ENCODE results near the gene CITED2. TPM values are rescaled to one million over a fixed set of nuclear protein-coding genes. Genes with fewer than 3 reads are reported as not detected.
"Not testable (repeated sequence)": the region's sequence is repeated elsewhere in the genome, so short reads cannot be mapped to it uniquely, and the experiment has no call there.

The CITED2 gene
- total RNA-seq: 32.4 TPM
- 70.8 TPM for polyA plus RNA-seq

- H3K4me3 ChIP-seq (ENCODE audit: low read depth, low read length): peak within 1 kb of the TSS; percentile 84
- H3K36me3 ChIP-seq (ENCODE audit: insufficient read depth): no peaks in the 10 kb centered on the region
- peak within 1 kb of the TSS; percentile 91 for H3K27ac ChIP-seq (ENCODE audit: low read depth)
- peak; percentile 93 for DNase-seq (ENCODE audit: extremely low spot score)
- H3K4me1 ChIP-seq (ENCODE audit: insufficient read depth): no peaks in the 10 kb centered on the region
- under 1% methylated on average over 82 of the region's 82 CpGs for WGBS
Observed at GRCh38 chr6:139374357-139375225, at the start of gene CITED2. TSS of gene CITED2 (minus strand) at chr6:139374648. CDS start at chr6:139373944, 704 bp downstream.

- Histone ChIP-seq H3K27ac (ENCODE audit: low read depth) (no peak overlapping the region), H3K4me3 (ENCODE audit: low read depth, low read length) (no peak overlapping the region), H3K36me3 (ENCODE audit: insufficient read depth) (no peaks in the 10 kb centered on the region), H3K4me1 (ENCODE audit: insufficient read depth) (no peaks in the 10 kb centered on the region)
- DNase-seq (ENCODE audit: extremely low spot score): no peak
- 90% methylated on average over 6 of the region's 6 CpGs for WGBS
Observed at GRCh38 chr6:139423037-139423703, 48.7 kb upstream of the CITED2 start.

GRCh38 chr6:139422105-139423036 lies 47.9 kb upstream of the CITED2 start:
- no peak overlapping the region for H3K4me3 ChIP-seq (ENCODE audit: low read depth, low read length)
- H3K27ac ChIP-seq (ENCODE audit: low read depth): no peak overlapping the region
- H3K4me1 ChIP-seq (ENCODE audit: insufficient read depth): no peaks in the 10 kb centered on the region
- H3K36me3 ChIP-seq (ENCODE audit: insufficient read depth): no peaks in the 10 kb centered on the region
- 84% methylated on average over 9 of the region's 9 CpGs for WGBS
- DNase-seq (ENCODE audit: extremely low spot score): no peak

- no peak overlapping the region for H3K27ac ChIP-seq (ENCODE audit: low read depth)
- no peaks in the 10 kb centered on the region for H3K36me3 ChIP-seq (ENCODE audit: insufficient read depth)
- 79% methylated on average over 5 of the region's 5 CpGs for WGBS
- H3K4me1 ChIP-seq (ENCODE audit: insufficient read depth): no peaks in the 10 kb centered on the region
- no peak overlapping the region for H3K4me3 ChIP-seq (ENCODE audit: low read depth, low read length)
- DNase-seq (ENCODE audit: extremely low spot score): no peak
Observed at GRCh38 chr6:139418481-139419132, 44.2 kb upstream of the CITED2 start.

GRCh38 chr6:139416146-139416545 lies 41.7 kb upstream of the CITED2 start:
- WGBS: 55% methylated on average over 2 of the region's 2 CpGs
- no peak for DNase-seq (ENCODE audit: extremely low spot score)
- Histone ChIP-seq H3K27ac (ENCODE audit: low read depth) (no peak overlapping the region), H3K4me3 (ENCODE audit: low read depth, low read length) (no peak overlapping the region), H3K36me3 (ENCODE audit: insufficient read depth) (no peaks in the 10 kb centered on the region), H3K4me1 (ENCODE audit: insufficient read depth) (no peaks in the 10 kb centered on the region)

GRCh38 chr6:139415365-139415764 lies 40.9 kb upstream of the CITED2 start:
- H3K4me3 ChIP-seq (ENCODE audit: low read depth, low read length): no peak overlapping the region
- DNase-seq (ENCODE audit: extremely low spot score): no peak
- no peaks in the 10 kb centered on the region for H3K36me3 ChIP-seq (ENCODE audit: insufficient read depth)
- H3K27ac ChIP-seq (ENCODE audit: low read depth): no peak overlapping the region
- H3K4me1 ChIP-seq (ENCODE audit: insufficient read depth): no peaks in the 10 kb centered on the region
- 88% methylated on average over 3 of the region's 3 CpGs for WGBS

GRCh38 chr6:139412103-139412502 lies 37.7 kb upstream of the CITED2 start:
- not testable (repeated sequence) for H3K4me1 ChIP-seq (ENCODE audit: insufficient read depth); H3K36me3 ChIP-seq (ENCODE audit: insufficient read depth); H3K27ac ChIP-seq (ENCODE audit: low read depth); DNase-seq (ENCODE audit: extremely low spot score); H3K4me3 ChIP-seq (ENCODE audit: low read depth, low read length)
- 98% methylated on average over 1 of the region's 1 CpG for WGBS

GRCh38 chr6:139409026-139409425 lies 34.6 kb upstream of the CITED2 start:
- no peak overlapping the region for H3K27ac ChIP-seq (ENCODE audit: low read depth)
- WGBS: 66% methylated on average over 4 of the region's 4 CpGs
- DNase-seq (ENCODE audit: extremely low spot score): no peak
- no peaks in the 10 kb centered on the region for H3K4me1 ChIP-seq (ENCODE audit: insufficient read depth)
- no peak overlapping the region for H3K4me3 ChIP-seq (ENCODE audit: low read depth, low read length)
- no peaks in the 10 kb centered on the region for H3K36me3 ChIP-seq (ENCODE audit: insufficient read depth)

- 61% methylated on average over 4 of the region's 4 CpGs for WGBS
- H3K4me1 ChIP-seq (ENCODE audit: insufficient read depth): no peaks in the 10 kb centered on the region
- no peaks in the 10 kb centered on the region for H3K36me3 ChIP-seq (ENCODE audit: insufficient read depth)
- no peak overlapping the region for H3K27ac ChIP-seq (ENCODE audit: low read depth)
- no peak overlapping the region for H3K4me3 ChIP-seq (ENCODE audit: low read depth, low read length)
- DNase-seq (ENCODE audit: extremely low spot score): no peak
Observed at GRCh38 chr6:139407718-139408222, 33.3 kb upstream of the CITED2 start.

- 87% methylated on average over 4 of the region's 4 CpGs for WGBS
Observed at GRCh38 chr6:139406577-139407343, 32.3 kb upstream of the CITED2 start.

GRCh38 chr6:139402876-139403386 lies 28.5 kb upstream of the CITED2 start:
- no peak for DNase-seq (ENCODE audit: extremely low spot score)
- no peaks in the 10 kb centered on the region for H3K4me1 ChIP-seq (ENCODE audit: insufficient read depth)
- no peak overlapping the region for H3K4me3 ChIP-seq (ENCODE audit: low read depth, low read length)

More at GRCh38 chr6:139406577-139407343, 32.3 kb upstream of the CITED2 start:
- H3K27ac ChIP-seq (ENCODE audit: low read depth): no peak overlapping the region
- no peaks in the 10 kb centered on the region for H3K4me1 ChIP-seq (ENCODE audit: insufficient read depth)
- no peak overlapping the region for H3K4me3 ChIP-seq (ENCODE audit: low read depth, low read length)
- no peak for DNase-seq (ENCODE audit: extremely low spot score)
- H3K36me3 ChIP-seq (ENCODE audit: insufficient read depth): no peaks in the 10 kb centered on the region

GRCh38 chr6:139398658-139399057 lies 24.2 kb upstream of the CITED2 start:
- Histone ChIP-seq H3K36me3 (ENCODE audit: insufficient read depth) (no peaks in the 10 kb centered on the region), H3K4me3 (ENCODE audit: low read depth, low read length) (no peak overlapping the region), H3K4me1 (ENCODE audit: insufficient read depth) (no peaks in the 10 kb centered on the region), H3K27ac (ENCODE audit: low read depth) (no peak overlapping the region)
- 44% methylated on average over 1 of the region's 1 CpG for WGBS
- no peak for DNase-seq (ENCODE audit: extremely low spot score)

More at GRCh38 chr6:139402876-139403386, 28.5 kb upstream of the CITED2 start:
- Histone ChIP-seq H3K27ac (ENCODE audit: low read depth) (no peak overlapping the region), H3K36me3 (ENCODE audit: insufficient read depth) (no peaks in the 10 kb centered on the region)
- WGBS: 78% methylated on average over 7 of the region's 7 CpGs
